DOHH2 (cell line): Measurements from ENCODE around the gene TRMT1.

Experiments used
- EZH2phosphoT487 ChIP-seq: fragments of 200-600 bp; sonication (generic); IDR thresholded peaks from 2 replicates; pipeline ENCODE4 v1.6.1; 2017; ENCODE audit warnings: borderline replicate concordance, mild to moderate bottlenecking, antibody characterized with exemption, low read length, moderate library complexity, mixed read lengths
- TF ChIP-seq, protein P1 (sequence below): fragments of 200-600 bp; sonication (generic); IDR thresholded peaks from one replicate; pipeline ENCODE4 v1.5.1; 2014; ENCODE audit warnings: antibody characterized with exemption, mild to moderate bottlenecking, low read depth, low read length; ENCODE audit not compliant: poor library complexity, severe bottlenecking

DNA sequence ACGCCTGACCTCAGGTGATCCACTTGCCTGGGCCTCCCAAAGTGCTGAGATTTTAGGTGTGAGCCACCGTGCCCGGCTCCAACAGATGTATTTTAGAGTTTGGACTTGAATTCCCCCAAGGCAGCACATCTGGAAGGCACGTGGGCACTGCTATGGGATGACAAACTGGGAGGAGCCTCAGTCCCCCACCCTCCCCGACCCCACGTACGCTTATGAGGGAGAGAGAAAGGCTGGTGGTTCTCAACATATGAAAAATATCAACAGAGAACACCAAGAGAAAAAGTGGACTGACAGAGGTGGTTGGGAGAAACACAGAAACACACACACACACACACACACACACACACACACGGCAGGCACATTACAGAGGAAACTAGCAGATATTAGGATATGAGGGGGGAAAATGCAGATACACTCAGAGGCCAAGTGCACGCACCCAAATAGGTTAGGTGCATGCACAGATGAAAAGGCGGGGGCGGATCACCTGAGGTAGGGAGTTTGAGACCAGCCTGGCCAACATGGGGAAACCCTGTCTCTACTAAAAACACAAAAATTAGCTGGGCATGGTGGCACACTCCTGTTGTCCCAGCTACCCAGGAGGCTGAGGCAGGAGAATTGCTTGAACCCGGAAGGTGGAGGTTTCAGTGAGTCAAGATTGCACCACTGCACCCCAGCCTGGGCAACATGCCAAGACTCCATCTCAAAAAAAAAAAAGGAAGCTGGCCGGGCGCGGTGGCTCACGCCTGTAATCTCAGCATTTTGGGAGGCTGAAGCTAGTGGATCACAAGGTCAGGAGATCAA is 30.4 kb upstream of the TRMT1 start:
- TF ChIP-seq, protein P1, sequence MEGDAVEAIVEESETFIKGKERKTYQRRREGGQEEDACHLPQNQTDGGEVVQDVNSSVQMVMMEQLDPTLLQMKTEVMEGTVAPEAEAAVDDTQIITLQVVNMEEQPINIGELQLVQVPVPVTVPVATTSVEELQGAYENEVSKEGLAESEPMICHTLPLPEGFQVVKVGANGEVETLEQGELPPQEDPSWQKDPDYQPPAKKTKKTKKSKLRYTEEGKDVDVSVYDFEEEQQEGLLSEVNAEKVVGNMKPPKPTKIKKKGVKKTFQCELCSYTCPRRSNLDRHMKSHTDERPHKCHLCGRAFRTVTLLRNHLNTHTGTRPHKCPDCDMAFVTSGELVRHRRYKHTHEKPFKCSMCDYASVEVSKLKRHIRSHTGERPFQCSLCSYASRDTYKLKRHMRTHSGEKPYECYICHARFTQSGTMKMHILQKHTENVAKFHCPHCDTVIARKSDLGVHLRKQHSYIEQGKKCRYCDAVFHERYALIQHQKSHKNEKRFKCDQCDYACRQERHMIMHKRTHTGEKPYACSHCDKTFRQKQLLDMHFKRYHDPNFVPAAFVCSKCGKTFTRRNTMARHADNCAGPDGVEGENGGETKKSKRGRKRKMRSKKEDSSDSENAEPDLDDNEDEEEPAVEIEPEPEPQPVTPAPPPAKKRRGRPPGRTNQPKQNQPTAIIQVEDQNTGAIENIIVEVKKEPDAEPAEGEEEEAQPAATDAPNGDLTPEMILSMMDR, result no peak
- no peak for TF ChIP-seq EZH2phosphoT487
